ENCODE results near the gene ANKS4B.

ANKS4B gene

GRCh38 chr16:21233521-21234150 lies at the start of gene ANKS4B:
ANKS4B (plus strand) TSS chr16:21233699; CDS start chr16:21233738, 39 bp downstream.
- H3K36me3 ChIP-seq (ENCODE audit: control insufficient read depth, insufficient read depth, low read length), result no peaks in the 10 kb centered on the region
- H3K27me3 ChIP-seq (replicated peaks; ENCODE audit: control insufficient read depth, insufficient read depth, low read length), result no peaks in the 10 kb centered on the region
- DNase-seq (ENCODE audit: extremely low read depth, insufficient read length), result no peak
- no peak for TF ChIP-seq CTCF (IDR thresholded peaks at IDR 0.05; ENCODE audit: insufficient read depth, low read length, poor library complexity, severe bottlenecking)
- H3K4me3 ChIP-seq (replicated peaks; ENCODE audit: low read depth, low read length), result no peak within 1 kb of the TSS

- Histone ChIP-seq H3K4me3 (replicated peaks; ENCODE audit: low read depth, low read length) (no peak overlapping the region), H3K36me3 (ENCODE audit: control insufficient read depth, insufficient read depth, low read length) (peaks cover 10% of the 10 kb centered on the region), H3K27me3 (replicated peaks; ENCODE audit: control insufficient read depth, insufficient read depth, low read length) (no peaks in the 10 kb centered on the region)
- TF ChIP-seq CTCF (IDR thresholded peaks at IDR 0.05; ENCODE audit: insufficient read depth, low read length, poor library complexity, severe bottlenecking), result no peak
- DNase-seq (ENCODE audit: extremely low read depth, insufficient read length), result no peak
Measured at GRCh38 chr16:21183995-21184394, 49.5 kb upstream of the ANKS4B start.

- peaks cover 6% of the 10 kb centered on the region for H3K36me3 ChIP-seq (ENCODE audit: control insufficient read depth, insufficient read depth, low read length)
- no peak for DNase-seq (ENCODE audit: extremely low read depth, insufficient read length)
- no peak for TF ChIP-seq CTCF (IDR thresholded peaks at IDR 0.05; ENCODE audit: insufficient read depth, low read length, poor library complexity, severe bottlenecking)
- no peak overlapping the region for H3K4me3 ChIP-seq (replicated peaks; ENCODE audit: low read depth, low read length)
- H3K27me3 ChIP-seq (replicated peaks; ENCODE audit: control insufficient read depth, insufficient read depth, low read length), result no peaks in the 10 kb centered on the region
Measured at GRCh38 chr16:21184834-21185233, 48.7 kb upstream of the ANKS4B start.

- Histone ChIP-seq H3K36me3 (ENCODE audit: control insufficient read depth, insufficient read depth, low read length) (peaks cover 5% of the 10 kb centered on the region), H3K27me3 (replicated peaks; ENCODE audit: control insufficient read depth, insufficient read depth, low read length) (no peaks in the 10 kb centered on the region), H3K4me3 (replicated peaks; ENCODE audit: low read depth, low read length) (no peak overlapping the region)
- TF ChIP-seq CTCF (IDR thresholded peaks at IDR 0.05; ENCODE audit: insufficient read depth, low read length, poor library complexity, severe bottlenecking), result no peak
- no peak for DNase-seq (ENCODE audit: extremely low read depth, insufficient read length)
Measured at GRCh38 chr16:21185659-21186325, 47.7 kb upstream of the ANKS4B start.

- H3K4me3 ChIP-seq (replicated peaks; ENCODE audit: low read depth, low read length), result no peak overlapping the region
- DNase-seq (ENCODE audit: extremely low read depth, insufficient read length), result no peak
- no peaks in the 10 kb centered on the region for H3K27me3 ChIP-seq (replicated peaks; ENCODE audit: control insufficient read depth, insufficient read depth, low read length)
Measured at GRCh38 chr16:21186326-21186691, 47.2 kb upstream of the ANKS4B start.

More at GRCh38 chr16:21186326-21186691, 47.2 kb upstream of the ANKS4B start:
- TF ChIP-seq CTCF (IDR thresholded peaks at IDR 0.05; ENCODE audit: insufficient read depth, low read length, poor library complexity, severe bottlenecking), result no peak
- peaks cover 2% of the 10 kb centered on the region for H3K36me3 ChIP-seq (ENCODE audit: control insufficient read depth, insufficient read depth, low read length)

Measured in GM06990 (cell line).